HFFc6 (cell line): Measurements from ENCODE around the gene ERO1A. TPM values are rescaled to one million over a fixed set of nuclear protein-coding genes. Genes with fewer than 3 reads are reported as not detected.

Experiments
- DNase-seq: peaks from one replicate; pipeline ENCODE4 v3.0.0-alpha.2; 2018
- H3K27ac Mint-ChIP-seq: 2 replicates; pipeline ENCODE4 v1.8.0; 2020; ENCODE audit warnings: mild to moderate bottlenecking, mixed read lengths
- H3K27me3 Mint-ChIP-seq: 2 replicates; pipeline ENCODE4 v1.8.0; 2021; ENCODE audit warnings: mild to moderate bottlenecking, moderate library complexity, mixed read lengths; ENCODE audit not compliant: insufficient read depth
- H3K36me3 Mint-ChIP-seq: 2 replicates; pipeline ENCODE4 v1.8.0; 2021; ENCODE audit warnings: low read depth, mixed read lengths
- H3K4me1 Mint-ChIP-seq: 2 replicates; pipeline ENCODE4 v1.8.0; 2020; ENCODE audit warnings: low read depth, mixed read lengths
- H3K4me3 Mint-ChIP-seq: 2 replicates; pipeline ENCODE4 v1.8.0; 2020; ENCODE audit warnings: mild to moderate bottlenecking, moderate library complexity, mixed read lengths
- H3K9me3 Mint-ChIP-seq: 2 replicates; pipeline ENCODE4 v1.8.0; 2020; ENCODE audit warnings: mild to moderate bottlenecking, mixed read lengths
- total RNA-seq, 6 experiments: library from RNA; stranded (reverse); fragmentation: NEBNext Ultra II Directional; extraction: Animal tissue kit (Norgen Biotek cat#: 25700); gene quantifications; 2 replicates in 1 of 6; 3 replicates in 5 of 6; pipeline ENCODE4 v1.2.3, GENCODE V29; 2021
- TF ChIP-seq, protein P1 (sequence below): fragments of 200-600 bp; sonication (generic); IDR thresholded peaks from 2 replicates; pipeline ENCODE4 v1.5.0; 2021; ENCODE audit warnings: antibody characterized with exemption, mild to moderate bottlenecking

Gene ERO1A
- total RNA-seq, 6 experiments from 2014 or later, result 55.6 to 64.8 (median 59.6) TPM

DNA sequence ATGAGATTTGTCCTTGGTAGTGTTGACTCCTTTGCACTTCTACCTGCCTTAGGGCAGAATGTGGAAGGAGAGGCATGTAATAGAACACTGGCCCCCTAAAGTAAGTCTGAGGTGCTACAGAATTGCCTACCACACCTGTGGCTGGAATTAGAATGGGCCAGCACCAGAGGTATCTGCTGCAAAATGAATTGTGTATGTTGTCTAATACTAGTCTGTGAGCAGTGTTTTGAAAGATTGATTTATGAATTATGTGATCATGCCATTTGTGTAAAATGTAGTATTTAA is 28.9 kb upstream of the ERO1A start:
- DNase-seq, result no peak
- Mint-ChIP-seq H3K4me1 (peaks cover 6% of the 10 kb centered on the region; the same call in 1 of the 2 replicates), H3K36me3 (peaks cover 27% of the 10 kb centered on the region), H3K4me3 (no peak overlapping the region), H3K27me3 (no peaks in the 10 kb centered on the region), H3K27ac (no peak overlapping the region), H3K9me3 (no peaks in the 10 kb centered on the region)
- TF ChIP-seq, protein P1, sequence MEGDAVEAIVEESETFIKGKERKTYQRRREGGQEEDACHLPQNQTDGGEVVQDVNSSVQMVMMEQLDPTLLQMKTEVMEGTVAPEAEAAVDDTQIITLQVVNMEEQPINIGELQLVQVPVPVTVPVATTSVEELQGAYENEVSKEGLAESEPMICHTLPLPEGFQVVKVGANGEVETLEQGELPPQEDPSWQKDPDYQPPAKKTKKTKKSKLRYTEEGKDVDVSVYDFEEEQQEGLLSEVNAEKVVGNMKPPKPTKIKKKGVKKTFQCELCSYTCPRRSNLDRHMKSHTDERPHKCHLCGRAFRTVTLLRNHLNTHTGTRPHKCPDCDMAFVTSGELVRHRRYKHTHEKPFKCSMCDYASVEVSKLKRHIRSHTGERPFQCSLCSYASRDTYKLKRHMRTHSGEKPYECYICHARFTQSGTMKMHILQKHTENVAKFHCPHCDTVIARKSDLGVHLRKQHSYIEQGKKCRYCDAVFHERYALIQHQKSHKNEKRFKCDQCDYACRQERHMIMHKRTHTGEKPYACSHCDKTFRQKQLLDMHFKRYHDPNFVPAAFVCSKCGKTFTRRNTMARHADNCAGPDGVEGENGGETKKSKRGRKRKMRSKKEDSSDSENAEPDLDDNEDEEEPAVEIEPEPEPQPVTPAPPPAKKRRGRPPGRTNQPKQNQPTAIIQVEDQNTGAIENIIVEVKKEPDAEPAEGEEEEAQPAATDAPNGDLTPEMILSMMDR, result no peak

DNA sequence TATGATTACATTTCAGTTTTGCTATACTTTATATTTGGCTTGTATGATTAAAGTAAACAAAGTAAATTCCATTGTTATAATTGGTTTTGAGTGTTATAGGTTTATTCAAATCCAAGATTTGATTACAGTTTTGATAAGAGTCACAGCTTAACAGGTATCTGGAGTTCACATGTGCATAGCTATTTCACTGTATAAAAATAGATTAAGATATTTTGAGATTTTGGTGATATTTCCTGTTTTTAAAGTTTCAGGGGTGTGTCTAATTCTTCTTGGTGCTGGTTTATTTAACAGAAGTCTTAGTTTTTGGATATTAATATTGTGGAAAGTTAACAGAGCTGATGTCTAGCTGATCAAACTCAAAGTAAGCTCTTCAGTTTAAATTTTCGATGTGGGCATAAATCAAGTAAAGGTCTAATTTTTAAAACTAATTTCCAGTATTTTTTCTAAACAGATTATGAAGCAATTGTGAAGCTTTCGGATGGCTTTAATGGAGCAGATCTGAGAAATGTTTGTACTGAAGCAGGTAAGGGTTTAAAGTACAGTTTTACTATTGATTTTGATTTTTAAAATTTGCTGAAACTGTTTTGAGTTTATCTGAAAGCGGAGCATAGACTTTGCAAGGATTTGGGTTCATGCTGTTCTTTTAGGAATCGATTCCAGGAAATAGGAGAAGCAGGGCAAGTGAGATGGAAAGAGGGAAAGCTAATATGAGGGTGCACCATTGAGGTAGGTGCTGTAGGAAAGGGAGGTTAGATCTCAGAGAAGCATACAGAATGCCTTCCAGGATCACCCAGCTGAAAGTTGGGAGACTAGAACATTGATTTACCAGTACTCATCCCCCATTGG is 28.4 kb upstream of the ERO1A start:
- Mint-ChIP-seq H3K4me3 (no peak overlapping the region), H3K4me1 (peaks cover 4% of the 10 kb centered on the region; the same call in 1 of the 2 replicates), H3K27me3 (no peaks in the 10 kb centered on the region), H3K27ac (no peak overlapping the region), H3K36me3 (peaks cover 31% of the 10 kb centered on the region), H3K9me3 (no peaks in the 10 kb centered on the region)
- no peak for DNase-seq
- TF ChIP-seq, protein P1, result no peak

DNA sequence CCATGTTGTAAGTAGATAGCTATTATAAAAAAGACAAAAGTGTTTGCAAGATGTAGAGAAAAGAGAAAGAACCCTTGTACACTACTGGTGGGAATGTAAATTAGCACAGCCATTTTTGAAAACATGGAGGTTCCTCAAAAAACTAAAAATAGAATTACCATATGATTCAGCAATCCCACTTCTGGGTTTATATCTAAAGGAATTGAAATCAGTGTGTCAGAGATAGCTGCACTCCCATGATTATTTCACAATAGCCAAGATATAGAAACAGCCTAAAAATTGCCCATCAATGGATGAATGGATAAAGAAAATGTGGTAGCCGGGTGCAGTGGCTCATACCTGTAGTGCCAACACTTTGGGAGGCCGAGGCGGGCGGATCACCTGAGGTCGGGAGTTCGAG is 20.8 kb upstream of the ERO1A start:
- TF ChIP-seq, protein P1, result no peak
- Mint-ChIP-seq H3K9me3 (no peaks in the 10 kb centered on the region), H3K36me3 (peaks cover 44% of the 10 kb centered on the region), H3K4me3 (no peak overlapping the region), H3K27ac (no peak overlapping the region), H3K27me3 (no peaks in the 10 kb centered on the region), H3K4me1 (peaks cover 11% of the 10 kb centered on the region)
- DNase-seq, result no peak

DNA sequence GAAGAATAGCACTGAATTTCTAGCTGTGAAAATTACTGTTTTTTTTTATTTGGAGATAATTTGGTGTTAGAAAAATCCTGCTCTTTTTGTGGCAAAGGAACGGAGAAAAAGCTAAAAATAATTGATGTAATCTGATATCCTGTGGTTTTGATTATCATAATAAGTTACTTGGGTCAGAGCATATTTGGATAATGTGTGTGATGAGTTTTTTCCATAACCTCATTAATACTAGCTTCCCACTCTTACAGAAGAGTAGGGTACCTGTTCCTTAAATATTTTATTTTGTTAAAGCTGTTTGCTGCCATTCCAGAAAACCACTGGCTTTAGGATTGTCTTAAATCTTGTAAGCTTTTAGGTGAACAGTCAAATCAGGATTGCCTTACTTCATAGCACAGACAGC is 16.3 kb upstream of the ERO1A start:
- Mint-ChIP-seq H3K27me3 (peaks cover 7% of the 10 kb centered on the region), H3K9me3 (no peaks in the 10 kb centered on the region), H3K27ac (peak overlapping the region; percentile 55), H3K4me1 (peaks cover 50% of the 10 kb centered on the region), H3K4me3 (0 out of 2 replicates have a peak overlapping the region, but pooled peaks have one; percentile 45), H3K36me3 (peaks cover 68% of the 10 kb centered on the region)
- DNase-seq, result no peak
- TF ChIP-seq, protein P1, result no peak

DNA sequence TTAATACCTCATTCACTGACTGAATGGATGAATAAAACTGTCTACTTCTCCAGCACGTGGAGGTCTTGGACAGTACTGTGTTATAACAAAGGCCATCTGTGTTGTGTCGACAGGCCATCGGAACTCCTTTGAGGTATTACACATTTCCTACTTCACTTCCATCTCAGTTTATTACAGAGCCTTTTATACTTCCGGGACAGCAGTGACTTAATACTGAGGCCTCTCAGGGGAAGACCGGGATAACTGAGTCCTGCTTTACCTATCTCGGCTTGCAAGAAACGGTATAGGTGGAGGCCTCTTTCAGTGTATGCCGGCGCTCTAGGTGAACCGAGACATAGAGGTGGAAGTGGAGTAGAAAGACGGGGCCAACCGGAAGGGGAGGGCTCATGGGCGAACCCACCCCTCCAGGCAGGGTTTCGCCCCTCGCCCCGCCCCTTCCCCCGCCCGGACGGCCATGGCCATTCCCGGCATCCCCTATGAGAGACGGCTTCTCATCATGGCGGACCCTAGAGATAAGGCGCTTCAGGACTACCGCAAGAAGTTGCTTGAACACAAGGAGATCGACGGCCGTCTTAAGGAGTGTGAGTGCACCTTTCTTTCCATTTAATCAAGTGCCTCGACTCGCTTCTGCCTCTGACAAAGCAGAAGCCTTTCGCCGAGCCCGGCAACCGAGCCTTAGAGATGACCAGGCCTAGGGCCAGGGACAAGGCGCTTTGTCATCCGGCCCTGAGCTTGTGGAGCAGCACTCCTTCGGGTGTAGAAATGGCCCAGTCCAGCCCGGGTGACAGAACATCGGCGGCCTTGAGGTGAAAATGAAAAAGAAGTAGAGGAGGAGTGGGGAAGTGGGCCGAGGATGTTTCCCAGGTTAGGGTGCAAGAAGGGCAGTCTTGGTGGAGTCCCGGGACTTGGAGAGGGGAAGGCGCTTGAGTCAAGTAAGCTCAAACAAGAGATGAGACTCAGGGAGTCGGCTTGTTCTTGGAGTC is 11.7 kb upstream of the ERO1A start, which contains the start of gene PSMC6:
Gene PSMC6 (plus strand): TSS at position 477 of the 983 bp plus-strand sequence. CDS start 20 bp downstream, at position 497.
- peaks cover 46% of the 10 kb centered on the region for H3K36me3 Mint-ChIP-seq
- peak within 1 kb of the TSS; percentile 97 for H3K27ac Mint-ChIP-seq
- peaks cover 7% of the 10 kb centered on the region for H3K27me3 Mint-ChIP-seq
- peaks cover 66% of the 10 kb centered on the region for H3K4me1 Mint-ChIP-seq
- H3K9me3 Mint-ChIP-seq, result no peaks in the 10 kb centered on the region
- H3K4me3 Mint-ChIP-seq, result peak within 1 kb of the TSS; percentile 99
- TF ChIP-seq, protein P1, result no peak
- DNase-seq, result peak; percentile 75
